ENCODE measurements around the gene IGFALS.

DNA sequence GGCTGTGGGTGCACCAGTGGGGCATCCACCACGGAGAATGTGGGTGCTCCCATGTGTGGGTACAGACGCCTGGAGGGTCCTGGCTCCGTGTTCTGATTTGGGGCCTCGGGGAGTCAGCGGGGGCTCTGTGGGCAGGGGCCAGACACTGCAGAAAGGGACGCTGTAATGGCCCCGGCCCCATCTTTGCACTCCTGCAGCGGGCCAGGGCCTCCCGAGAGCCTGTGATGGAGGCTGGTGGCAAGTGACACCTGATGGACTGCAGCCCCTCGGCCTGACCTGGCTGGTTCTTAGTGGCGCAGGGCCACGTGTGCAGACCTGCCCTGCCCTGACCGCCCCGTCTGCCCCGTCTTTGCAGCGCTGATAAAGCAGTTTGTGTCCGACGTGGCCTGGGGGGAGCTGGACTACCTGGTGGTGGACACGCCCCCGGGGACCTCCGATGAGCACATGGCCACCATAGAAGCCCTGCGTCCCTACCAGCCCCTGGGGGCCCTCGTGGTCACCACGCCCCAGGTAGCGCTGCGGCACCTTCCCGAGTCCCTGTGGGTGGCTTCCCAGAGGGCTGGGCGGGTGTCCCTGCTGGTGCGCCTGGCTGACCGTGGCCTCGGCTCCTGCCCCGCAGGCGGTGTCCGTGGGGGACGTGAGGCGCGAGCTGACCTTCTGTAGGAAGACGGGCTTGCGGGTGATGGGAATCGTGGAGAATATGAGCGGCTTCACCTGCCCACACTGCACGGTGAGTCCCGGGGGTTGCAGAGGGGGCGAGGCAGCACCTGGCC lies 6.0 kb downstream of the IGFALS start:
- TF ChIP-seq, protein P1, sequence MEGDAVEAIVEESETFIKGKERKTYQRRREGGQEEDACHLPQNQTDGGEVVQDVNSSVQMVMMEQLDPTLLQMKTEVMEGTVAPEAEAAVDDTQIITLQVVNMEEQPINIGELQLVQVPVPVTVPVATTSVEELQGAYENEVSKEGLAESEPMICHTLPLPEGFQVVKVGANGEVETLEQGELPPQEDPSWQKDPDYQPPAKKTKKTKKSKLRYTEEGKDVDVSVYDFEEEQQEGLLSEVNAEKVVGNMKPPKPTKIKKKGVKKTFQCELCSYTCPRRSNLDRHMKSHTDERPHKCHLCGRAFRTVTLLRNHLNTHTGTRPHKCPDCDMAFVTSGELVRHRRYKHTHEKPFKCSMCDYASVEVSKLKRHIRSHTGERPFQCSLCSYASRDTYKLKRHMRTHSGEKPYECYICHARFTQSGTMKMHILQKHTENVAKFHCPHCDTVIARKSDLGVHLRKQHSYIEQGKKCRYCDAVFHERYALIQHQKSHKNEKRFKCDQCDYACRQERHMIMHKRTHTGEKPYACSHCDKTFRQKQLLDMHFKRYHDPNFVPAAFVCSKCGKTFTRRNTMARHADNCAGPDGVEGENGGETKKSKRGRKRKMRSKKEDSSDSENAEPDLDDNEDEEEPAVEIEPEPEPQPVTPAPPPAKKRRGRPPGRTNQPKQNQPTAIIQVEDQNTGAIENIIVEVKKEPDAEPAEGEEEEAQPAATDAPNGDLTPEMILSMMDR (IDR thresholded peaks at IDR 0.05), result no peak
- no peak for TF ChIP-seq POLR2A (IDR thresholded peaks at IDR 0.05)

Data from prostate gland (tissue), 2 donors.